CD4-positive, alpha-beta memory T cell (primary cell): Measurements from ENCODE around the gene GNAO1. TPM values are rescaled to one million over a fixed set of nuclear protein-coding genes. Genes with fewer than 3 reads are reported as not detected.

ENCODE experiments used
- CTCF ChIA-PET: fragments of 350-600 bp; sonication (Branson Sonifier 250); formaldehyde crosslinking; loops from one replicate; lab custom pipeline; 2021; ENCODE audit warnings: inconsistent platforms; ENCODE audit not compliant: partially characterized antibody; lab: Charles Lee
- POLR2A ChIA-PET: fragments of 350-600 bp; sonication (Branson Sonifier 250); formaldehyde crosslinking; loops from one replicate; lab custom pipeline; 2021; ENCODE audit not compliant: partially characterized antibody; lab: Charles Lee
- DNase-seq, 5 donors: peaks; one replicate each; pipeline versions ENCODE4 v3.0.0 to v3.0.0-alpha.2; 2020 to 2022; ENCODE audit warnings: mixed read lengths in 1 of 5
- H3K27ac ChIP-seq: one replicate; pipeline ENCODE4 v1.7.0; 2013; ENCODE audit warnings: low read depth, low read length
- H3K27me3 ChIP-seq: 2 replicates; pipeline ENCODE4 v1.7.0; 2013; ENCODE audit warnings: mild to moderate bottlenecking, low read length, moderate library complexity; ENCODE audit not compliant: insufficient read depth
- H3K36me3 ChIP-seq: 2 replicates; pipeline ENCODE4 v1.7.0; 2013; ENCODE audit warnings: mild to moderate bottlenecking, low read length, moderate library complexity; ENCODE audit not compliant: insufficient read depth
- H3K4me1 ChIP-seq: 2 replicates; pipeline ENCODE4 v1.7.0; 2013; ENCODE audit warnings: mild to moderate bottlenecking, low read length, moderate library complexity; ENCODE audit not compliant: insufficient read depth
- H3K4me3 ChIP-seq, 2 donors: one replicate each; pipeline ENCODE4 v1.7.0; 2013; ENCODE audit warnings: low read length in 2 of 2, mild to moderate bottlenecking in 1 of 2
- H3K9me3 ChIP-seq, 2 donors: one replicate each; pipeline ENCODE4 v1.7.0; 2013; ENCODE audit warnings: low read length in 2 of 2, control low read depth in 1 of 2; ENCODE audit not compliant: control insufficient read depth in 1 of 2
- H3K27ac Mint-ChIP-seq, 7 donors: one replicate each; pipeline ENCODE4 v1.8.0; 2020 to 2021; ENCODE audit warnings: mixed read lengths in 7 of 7, mild to moderate bottlenecking in 6 of 7, inconsistent platforms in 3 of 7, moderate library complexity in 3 of 7
- H3K27me3 Mint-ChIP-seq, 2 donors: one replicate each; pipeline ENCODE4 v1.8.0; 2020 to 2021; ENCODE audit warnings: mixed read lengths in 2 of 2
- H3K36me3 Mint-ChIP-seq, 2 donors: one replicate each; pipeline ENCODE4 v1.8.0; 2020 to 2021; ENCODE audit warnings: mixed read lengths in 2 of 2, inconsistent platforms in 1 of 2, mild to moderate bottlenecking in 1 of 2
- H3K4me1 Mint-ChIP-seq, 4 donors: one replicate each; pipeline ENCODE4 v1.8.0; 2020 to 2021; ENCODE audit warnings: mixed read lengths in 4 of 4, mild to moderate bottlenecking in 1 of 4
- H3K4me3 Mint-ChIP-seq, 8 donors: one replicate each; pipeline ENCODE4 v1.8.0; 2020 to 2021; ENCODE audit warnings: mixed read lengths in 8 of 8, mild to moderate bottlenecking in 7 of 8, moderate library complexity in 6 of 8, inconsistent platforms in 3 of 8
- H3K9me3 Mint-ChIP-seq, 8 donors: one replicate each; pipeline ENCODE4 v1.8.0; 2020 to 2021; ENCODE audit warnings: mixed read lengths in 8 of 8, mild to moderate bottlenecking in 5 of 8, inconsistent platforms in 3 of 8, moderate library complexity in 1 of 8
- intact Hi-C: fragments of 100-400 bp; cut with micrococcal nuclease; formaldehyde crosslinking; loops from one replicate; pipeline ENCODE4 v1.15.1; 2023
- polyA plus RNA-seq, 2 donors: library from polyadenylated mRNA; unstranded; fragments of 300-500 nt; fragmentation: Illumina TruSeq; gene quantifications; one replicate each; pipeline ENCODE4 v1.2.3, GENCODE V29; 2021
- total RNA-seq, 2 experiments: library from RNA; stranded (reverse); gene quantifications; one replicate each; pipeline ENCODE4 v1.2.3, GENCODE V29; 2021

Gene GNAO1
- total and polyA plus RNA-seq, 4 experiments from 2014 or later: 1.5 to 10.8 (median 10.5) TPM; not detected in 1

DNA sequence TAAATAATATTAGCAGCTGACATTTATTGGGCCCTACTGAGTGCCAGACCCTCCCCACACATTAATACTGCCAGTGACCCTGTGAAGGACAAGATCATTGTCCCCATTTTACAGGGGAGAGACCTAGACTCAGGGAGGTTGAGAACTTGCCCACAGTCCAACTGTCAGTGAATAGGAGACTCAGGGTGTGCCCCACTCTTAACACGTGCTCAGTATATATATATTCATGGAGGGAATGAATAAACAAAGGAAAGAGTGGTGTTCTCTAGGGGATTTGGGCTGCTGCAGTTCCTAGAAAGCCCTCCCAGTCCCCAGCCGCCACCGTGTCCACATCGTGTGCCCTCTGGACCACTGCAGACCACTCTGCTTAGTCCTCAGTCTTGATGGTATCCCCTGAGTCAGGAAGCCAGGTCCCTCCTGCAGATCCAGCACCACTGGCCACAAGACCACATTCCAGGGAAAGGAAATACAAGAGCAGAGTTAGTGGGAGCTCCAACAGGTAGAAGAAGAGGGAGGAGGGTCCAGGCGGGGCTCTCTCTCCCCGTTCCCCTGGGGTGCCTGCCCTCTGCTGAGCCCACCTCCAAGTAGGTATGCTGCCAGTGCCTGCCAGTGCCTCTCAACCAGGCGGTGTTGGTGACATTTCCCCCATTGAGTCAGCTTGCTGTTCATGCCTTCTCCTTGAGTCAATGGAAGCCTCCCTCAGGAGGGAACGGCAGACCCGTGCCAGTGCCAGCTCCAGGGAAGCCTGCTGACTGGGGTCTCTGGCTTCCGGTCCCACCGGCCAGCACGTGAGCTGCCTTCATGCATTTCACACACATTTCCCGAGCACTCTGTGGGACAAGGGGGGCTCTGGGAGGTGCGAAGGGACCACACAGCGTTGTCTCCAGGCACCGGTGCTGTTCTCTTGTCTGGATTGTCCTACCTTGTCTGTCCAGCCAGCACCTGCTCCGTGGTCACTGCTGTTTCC is 75.6 kb downstream of the GNAO1 start:
- Mint-ChIP-seq H3K4me3 (peak overlapping the region in 1 of 8 donors; percentile 41), H3K27me3 (no peaks in the 10 kb centered on the region), H3K4me1 (peaks cover 26 to 44% (median 34%) of the 10 kb centered on the region in 4 donors), H3K9me3 (peaks cover 0 to 1% (median 0%) of the 10 kb centered on the region in 8 donors), H3K36me3 (peaks cover 0 to 3% of the 10 kb centered on the region in 2 donors), H3K27ac (peak overlapping the region in 3 of 7 donors; percentile 36 to 62 (median 48))
- Histone ChIP-seq H3K36me3 (no peaks in the 10 kb centered on the region), H3K9me3 (no peaks in the 10 kb centered on the region), H3K27me3 (no peaks in the 10 kb centered on the region), H3K27ac (no peak overlapping the region), H3K4me1 (peaks cover 30% of the 10 kb centered on the region), H3K4me3 (no peak overlapping the region)
- intact Hi-C loops: no loop called here
- DNase-seq: no peak
- POLR2A ChIA-PET: interaction anchor here (6.4 kb wide), 1 partner anchor 12 kb away, joined by 78 read pairs; no protein-coding TSS in a partner anchor
- CTCF ChIA-PET: interaction anchor here (0.9 to 6.0 kb wide), 4 partner anchors 12 to 64 kb away, joined by 3 to 57 read pairs (median 38); no protein-coding TSS in a partner anchor

DNA sequence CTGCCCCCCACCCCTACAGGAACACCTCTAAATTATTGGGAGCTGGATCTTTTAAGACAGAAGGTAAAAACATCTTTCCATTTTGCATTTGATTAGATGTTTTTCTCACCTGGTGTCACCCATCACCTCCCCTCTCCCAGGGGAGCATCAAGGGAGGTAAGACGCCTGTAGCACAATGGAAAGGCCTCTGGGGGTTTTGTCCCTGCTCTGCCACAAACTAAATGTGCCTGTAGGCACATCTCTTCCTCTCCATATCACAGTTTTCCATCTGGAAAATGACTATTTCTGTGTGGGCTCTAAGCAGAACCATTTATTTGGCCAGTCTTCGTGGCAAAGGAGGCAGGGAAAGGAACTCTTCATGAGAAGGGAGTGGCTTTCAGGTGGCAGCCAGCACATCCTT is 76.6 kb downstream of the GNAO1 start:
- Mint-ChIP-seq H3K4me3 (no peak overlapping the region), H3K27me3 (no peaks in the 10 kb centered on the region), H3K27ac (peak overlapping the region in 2 of 7 donors; percentile 7 to 64)

DNA sequence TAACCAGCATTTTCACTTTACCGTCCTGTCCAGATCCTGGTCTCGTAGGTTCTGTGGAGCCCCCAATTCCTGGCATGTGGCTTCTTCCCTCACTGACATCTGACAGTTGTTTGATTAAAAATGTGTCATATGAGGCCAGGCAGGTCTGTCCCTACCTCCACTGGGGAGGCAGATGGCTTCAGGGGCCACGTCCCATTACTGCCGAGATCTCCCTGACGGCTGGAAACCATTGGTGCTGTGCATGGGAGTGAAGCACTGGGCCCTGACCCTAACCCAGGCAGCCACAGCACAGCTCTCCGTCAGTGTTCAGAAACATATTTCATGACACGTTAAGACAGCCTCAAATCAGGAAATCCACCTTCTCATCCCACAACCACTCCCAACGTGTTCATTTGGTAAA is 77.5 kb downstream of the GNAO1 start:
- POLR2A ChIA-PET: no interaction called here
- CTCF ChIA-PET: interaction anchor here (3.2 kb wide), 1 partner anchor 11 kb away, joined by 20 read pairs; no protein-coding TSS in a partner anchor
- no peak for DNase-seq
- no peaks in the 10 kb centered on the region for H3K36me3 ChIP-seq
- peaks cover 11 to 25% (median 16%) of the 10 kb centered on the region in 4 donors for H3K4me1 Mint-ChIP-seq
- H3K36me3 Mint-ChIP-seq: peaks cover 0 to 3% of the 10 kb centered on the region in 2 donors
- intact Hi-C loops: no loop called here
- H3K27me3 ChIP-seq: no peaks in the 10 kb centered on the region
- H3K27ac ChIP-seq: no peak overlapping the region
- no peaks in the 10 kb centered on the region for H3K9me3 ChIP-seq
- peaks cover 0 to 1% (median 0%) of the 10 kb centered on the region in 8 donors for H3K9me3 Mint-ChIP-seq
- no peaks in the 10 kb centered on the region for H3K27me3 Mint-ChIP-seq
- H3K4me3 Mint-ChIP-seq: no peak overlapping the region
- peaks cover 12% of the 10 kb centered on the region for H3K4me1 ChIP-seq
- H3K4me3 ChIP-seq: no peak overlapping the region
- H3K27ac Mint-ChIP-seq: peak overlapping the region in 1 of 7 donors; percentile 19

More for the DNA sequence above, 76.6 kb downstream of the GNAO1 start:
- no peaks in the 10 kb centered on the region for H3K36me3 ChIP-seq
- peaks cover 21% of the 10 kb centered on the region for H3K4me1 ChIP-seq
- ChIA-PET CTCF (interaction anchor here (0.9 kb wide), 1 partner anchor 11 kb away, joined by 3 read pairs; no protein-coding TSS in a partner anchor), POLR2A (interaction anchor here (6.4 kb wide), 1 partner anchor 11 kb away, joined by 78 read pairs; no protein-coding TSS in a partner anchor)
- H3K27me3 ChIP-seq: no peaks in the 10 kb centered on the region
- H3K4me3 ChIP-seq: no peak overlapping the region
- no peak overlapping the region for H3K27ac ChIP-seq
- DNase-seq: no peak
- intact Hi-C loops: no loop called here
- Mint-ChIP-seq H3K9me3 (peaks cover 0 to 1% (median 0%) of the 10 kb centered on the region in 8 donors), H3K4me1 (peaks cover 17 to 34% (median 25%) of the 10 kb centered on the region in 4 donors), H3K36me3 (peaks cover 0 to 3% of the 10 kb centered on the region in 2 donors)
- H3K9me3 ChIP-seq: no peaks in the 10 kb centered on the region

DNA sequence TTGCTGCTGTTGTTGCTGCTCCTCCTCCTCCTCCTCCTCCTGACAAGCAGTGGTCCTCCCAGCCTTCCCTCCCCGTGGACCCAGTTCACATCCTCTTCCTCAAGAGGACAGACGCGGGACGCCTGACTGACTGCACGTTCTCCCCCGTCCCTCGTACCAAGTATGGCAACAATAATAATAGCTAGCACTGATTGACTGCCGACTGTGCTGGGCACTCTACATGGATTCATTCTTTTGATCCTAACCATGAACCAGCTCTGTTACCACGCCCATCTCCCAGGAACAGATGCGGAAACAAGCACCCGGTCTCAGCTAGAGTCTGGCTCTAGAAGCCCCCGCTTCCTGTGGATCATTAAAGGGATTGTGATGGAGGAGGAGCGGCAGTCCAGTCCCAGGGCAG is 78.0 kb downstream of the GNAO1 start:
- no peaks in the 10 kb centered on the region for H3K27me3 Mint-ChIP-seq
- CTCF ChIA-PET: interaction anchor here (3.2 kb wide), 1 partner anchor 11 kb away, joined by 20 read pairs; no protein-coding TSS in a partner anchor
- peaks cover 9 to 20% (median 13%) of the 10 kb centered on the region in 4 donors for H3K4me1 Mint-ChIP-seq
- no peaks in the 10 kb centered on the region for H3K36me3 ChIP-seq
- H3K9me3 ChIP-seq: no peaks in the 10 kb centered on the region
- peaks cover 0 to 7% of the 10 kb centered on the region in 2 donors for H3K36me3 Mint-ChIP-seq
- H3K4me3 ChIP-seq: no peak overlapping the region
- no peaks in the 10 kb centered on the region for H3K27me3 ChIP-seq
- H3K4me3 Mint-ChIP-seq: no peak overlapping the region
- no peak for DNase-seq
- peaks cover 7% of the 10 kb centered on the region for H3K4me1 ChIP-seq
- POLR2A ChIA-PET: interaction anchor here (0.9 kb wide), 1 partner anchor 9 kb away, joined by 3 read pairs; no protein-coding TSS in a partner anchor
- no peak overlapping the region for H3K27ac ChIP-seq
- H3K27ac Mint-ChIP-seq: no peak overlapping the region
- intact Hi-C loops: no loop called here
- H3K9me3 Mint-ChIP-seq: peaks cover 0 to 1% (median 0%) of the 10 kb centered on the region in 8 donors

DNA sequence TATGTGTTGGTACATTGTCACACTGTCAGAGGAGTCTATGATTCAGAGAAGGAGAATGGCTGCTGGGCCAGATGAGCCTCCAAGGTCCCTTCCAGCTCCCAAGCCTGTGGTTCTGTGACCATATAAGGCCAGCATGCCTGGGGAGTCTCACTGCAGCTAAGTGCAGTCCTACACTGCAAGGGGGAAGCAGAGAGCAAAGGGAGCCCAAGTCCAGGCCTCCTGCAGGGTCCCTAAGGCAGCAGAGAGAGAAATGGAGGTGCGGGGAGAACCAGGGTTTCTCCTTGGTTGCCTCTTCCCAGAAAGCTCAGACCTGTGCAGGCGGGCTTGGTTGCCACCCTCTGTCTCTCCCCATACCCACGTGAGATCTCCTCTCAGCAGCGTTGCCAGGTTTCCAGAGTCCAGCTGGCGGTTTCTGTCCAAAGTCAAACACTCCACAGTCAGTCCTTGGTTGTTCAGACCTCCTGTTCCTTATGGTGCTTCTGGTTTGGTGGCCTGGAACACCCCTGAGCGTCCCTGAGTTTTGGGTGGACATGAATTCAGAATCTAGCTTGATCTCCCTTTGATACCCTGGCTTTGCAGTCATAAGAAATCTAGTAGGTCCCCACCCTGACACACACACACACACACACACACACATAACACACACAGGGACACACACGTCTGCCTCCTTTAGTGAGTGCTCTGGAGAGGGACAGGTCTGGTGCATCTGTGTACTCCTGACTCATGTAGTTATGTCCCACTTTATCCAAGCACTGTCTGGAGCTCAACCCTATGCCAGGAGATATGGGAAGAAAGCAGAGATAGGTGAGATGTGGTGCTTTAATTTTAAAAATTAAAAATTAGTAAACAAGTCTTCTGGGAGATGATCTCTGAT is 78.8 kb downstream of the GNAO1 start:
- Mint-ChIP-seq H3K27ac (peak overlapping the region in 1 of 7 donors; percentile 27), H3K4me3 (no peak overlapping the region), H3K36me3 (peaks cover 0 to 11% of the 10 kb centered on the region in 2 donors), H3K4me1 (peaks cover 6 to 16% (median 10%) of the 10 kb centered on the region in 4 donors), H3K9me3 (peaks cover 0 to 1% (median 0%) of the 10 kb centered on the region in 8 donors), H3K27me3 (no peaks in the 10 kb centered on the region)
- POLR2A ChIA-PET: interaction anchor here (0.9 to 1.2 kb wide), 3 partner anchors 8 to 10 kb away, joined by 3 to 4 read pairs (median 4); no protein-coding TSS in a partner anchor
- no peaks in the 10 kb centered on the region for H3K9me3 ChIP-seq
- intact Hi-C loops: no loop called here
- no peak overlapping the region for H3K27ac ChIP-seq
- CTCF ChIA-PET: interaction anchor here (3.2 kb wide), 1 partner anchor 10 kb away, joined by 20 read pairs; no protein-coding TSS in a partner anchor
- no peaks in the 10 kb centered on the region for H3K36me3 ChIP-seq
- DNase-seq: no peak
- H3K4me3 ChIP-seq: no peak overlapping the region
- H3K27me3 ChIP-seq: no peaks in the 10 kb centered on the region
- H3K4me1 ChIP-seq: peaks cover 3% of the 10 kb centered on the region

DNA sequence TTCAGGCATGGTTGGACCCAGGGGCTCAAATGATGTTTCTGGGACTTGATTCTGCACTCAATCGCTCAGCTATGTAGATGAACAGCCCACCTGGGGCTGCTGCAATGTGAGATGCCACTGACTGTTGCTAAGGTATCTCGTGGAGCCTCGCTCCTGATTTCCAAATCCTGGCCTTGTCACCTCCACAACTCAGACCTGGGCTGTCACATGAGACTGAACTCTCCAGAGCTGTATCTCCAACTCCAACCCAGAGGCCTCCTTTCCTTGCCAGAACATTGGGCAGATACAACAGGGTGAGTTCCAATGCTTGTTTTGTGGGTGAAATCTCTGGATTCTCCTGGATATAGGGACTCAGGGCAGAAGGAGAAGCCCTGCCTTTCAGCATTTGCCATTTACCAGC is 79.5 kb downstream of the GNAO1 start:
- H3K27me3 Mint-ChIP-seq: no peaks in the 10 kb centered on the region
- H3K4me1 ChIP-seq: no peaks in the 10 kb centered on the region
- H3K36me3 ChIP-seq: no peaks in the 10 kb centered on the region
- intact Hi-C loops: no loop called here
- peaks cover 0 to 11% of the 10 kb centered on the region in 2 donors for H3K36me3 Mint-ChIP-seq
- CTCF ChIA-PET: interaction anchor here (3.2 kb wide), 1 partner anchor 9 kb away, joined by 20 read pairs; no protein-coding TSS in a partner anchor
- peaks cover 6 to 13% (median 8%) of the 10 kb centered on the region in 4 donors for H3K4me1 Mint-ChIP-seq
- no peak overlapping the region for H3K4me3 ChIP-seq
- peaks cover 0 to 1% (median 0%) of the 10 kb centered on the region in 8 donors for H3K9me3 Mint-ChIP-seq
- H3K27me3 ChIP-seq: no peaks in the 10 kb centered on the region
- POLR2A ChIA-PET: interaction anchor here (0.9 to 1.2 kb wide), 2 partner anchors 8 kb away, joined by 4 read pairs; no protein-coding TSS in a partner anchor
- no peak for DNase-seq
- no peak overlapping the region for H3K27ac Mint-ChIP-seq
- H3K27ac ChIP-seq: no peak overlapping the region
- no peak overlapping the region for H3K4me3 Mint-ChIP-seq
- no peaks in the 10 kb centered on the region for H3K9me3 ChIP-seq
